ENCODE measurements around the gene MERTK. TPM values are rescaled to one million over a fixed set of nuclear protein-coding genes. Genes with fewer than 3 reads are reported as not detected.
"Not testable (repeated sequence)": the region's sequence is repeated elsewhere in the genome, so short reads cannot be mapped to it uniquely, and the experiment has no call there.

The MERTK gene
- total and polyA plus RNA-seq, 10 of the 15 experiments (the other 5 are each of a cell fraction or from before 2014, with no cell fraction given), result 0.13 to 30.6 (median 0.50) TPM

DNA sequence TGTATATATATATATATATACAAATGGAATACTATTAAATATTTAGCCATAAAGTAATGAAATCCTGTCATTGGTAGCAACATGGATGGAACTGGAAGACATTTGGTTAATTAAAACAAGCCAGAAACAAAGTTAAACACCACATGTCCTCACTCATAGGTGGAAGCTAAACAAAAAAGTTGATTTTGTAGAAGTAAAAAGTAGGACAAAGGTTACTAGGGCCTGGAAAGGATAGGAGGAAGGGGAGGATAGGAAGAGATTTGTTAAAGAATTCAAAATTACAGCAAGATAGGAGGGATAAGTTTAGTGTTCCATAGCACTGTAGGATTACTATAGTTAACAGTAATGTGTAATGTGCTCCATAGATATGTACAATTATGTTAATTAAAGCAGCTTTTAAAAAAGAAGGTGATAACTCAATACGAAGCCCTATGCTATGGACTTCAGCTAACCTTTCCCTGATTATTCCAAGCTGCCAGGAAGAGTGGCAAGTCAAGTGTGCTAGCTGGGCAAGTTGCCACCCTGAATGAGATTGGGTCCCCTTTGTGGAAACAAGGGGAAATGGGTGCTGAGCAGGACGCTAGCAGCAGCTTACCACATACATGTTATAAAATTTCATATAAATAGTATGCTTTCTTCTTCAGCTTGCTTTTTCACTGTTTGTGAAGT, 12.3 kb downstream of the MERTK start (continued):
- TF ChIP-seq EZH2 (IDR thresholded peaks at IDR 0.05; ENCODE audit: borderline replicate concordance, control insufficient read depth, low read depth, low read length), result no peak
- TF ChIP-seq GABPA (IDR thresholded peaks at IDR 0.05; ENCODE audit: low read depth), result no peak
- TF ChIP-seq MEF2B (IDR thresholded peaks at IDR 0.05; ENCODE audit: partially characterized antibody, poor library complexity, severe bottlenecking), result no peak

DNA sequence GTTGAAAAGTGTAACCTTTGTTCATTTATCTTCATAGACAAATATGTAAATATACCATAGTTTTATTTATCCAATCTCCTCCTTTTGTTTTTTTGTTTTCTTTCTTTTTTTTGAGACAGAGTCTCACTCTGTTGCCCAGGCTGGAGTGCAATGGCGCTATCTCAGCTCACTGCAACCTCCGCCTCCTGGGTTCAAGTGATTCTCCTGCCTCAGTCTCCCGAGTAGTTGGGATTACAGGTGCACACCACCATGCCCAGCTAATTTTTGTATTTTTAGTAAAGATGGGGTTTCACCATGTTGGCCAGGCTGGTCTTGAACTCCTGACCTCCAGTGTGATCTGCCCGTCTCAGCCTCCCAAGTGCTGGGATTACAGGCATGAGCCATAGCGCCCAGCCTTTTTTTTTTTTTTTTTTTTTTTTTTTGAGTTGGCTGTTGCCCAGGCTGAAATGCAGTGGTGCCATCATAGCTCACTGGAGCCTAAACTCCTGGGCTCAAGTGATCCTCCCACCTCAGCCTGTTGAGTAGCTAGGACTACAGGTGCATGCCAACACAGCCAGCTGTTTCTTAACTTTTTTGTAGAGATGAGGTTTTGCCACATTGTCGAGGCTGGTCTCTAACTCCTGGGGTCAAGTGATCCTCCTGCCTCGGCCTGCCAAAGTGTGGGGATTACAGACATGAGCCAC, 13.0 kb downstream of the MERTK start:
- ChIA-PET CTCF (interaction anchor here (0.6 to 2.7 kb wide), 5 partner anchors 8 to 1387 kb away, joined by 3 to 20 read pairs (median 8); no protein-coding TSS in a partner anchor), POLR2A (interaction anchor here (2.6 kb wide), 1 partner anchor 12 kb away, joined by 10 read pairs; no protein-coding TSS in a partner anchor), RAD21 (ENCODE audit: unreplicated experiment) (interaction anchor here (1.1 kb wide), 1 partner anchor 11 kb away, joined by 5 read pairs; no protein-coding TSS in a partner anchor), SMC1A (ENCODE audit: uncharacterized antibody, unreplicated experiment) (interaction anchor here (0.7 to 2.0 kb wide), 4 partner anchors 8 to 139 kb away, joined by 3 to 6 read pairs (median 4); no protein-coding TSS in a partner anchor)
- H3K27me3 ChIP-seq (replicated peaks in 1 of 2; ENCODE audit: control insufficient read depth in 2 of 2, insufficient read depth in 2 of 2, low read length in 1 of 2); H3K4me3 ChIP-seq; H3K79me2 ChIP-seq (ENCODE audit: control insufficient read depth, insufficient read depth, low read length); in situ Hi-C loops (cut with MboI); H3K9ac ChIP-seq (ENCODE audit: control insufficient read depth, insufficient read depth, low read length); intact Hi-C loops (cut with micrococcal nuclease; ENCODE audit: unreplicated experiment); ATAC-seq; FAIRE-seq; H3K9me3 ChIP-seq (replicated peaks; ENCODE audit: control insufficient read depth, insufficient read depth, low read length); H2AFZ ChIP-seq (ENCODE audit: control insufficient read depth, low read depth, low read length); H3K4me2 ChIP-seq (ENCODE audit: control insufficient read depth, insufficient read depth); H3K4me1 ChIP-seq (ENCODE audit: control insufficient read depth, insufficient read depth, low read length); H4K20me1 ChIP-seq (ENCODE audit: control insufficient read depth, insufficient read depth); DNase-seq (ENCODE audit: low read depth, low spot score); H3K36me3 ChIP-seq (ENCODE audit: control insufficient read depth in 2 of 2, insufficient read depth in 2 of 2, low read length in 1 of 2); H3K27ac ChIP-seq (ENCODE audit: control insufficient read depth, insufficient read depth); BruUV-seq (replicated peaks): not testable (repeated sequence)
- 35% methylated on average over 6 of the region's 7 CpGs for WGBS (ENCODE audit: insufficient coverage, insufficient replicate concordance, low lambda C conversion rate, missing lambda C conversion rate)

All from GM12878 (cell line).